HEK293 (cell line): ENCODE results near the gene AP3S2.

Experiments used
- SP2 ChIP-seq: fragments of 450-650 bp; formaldehyde crosslinking; IDR thresholded peaks from 2 replicates; pipeline ENCODE4 v1.5.1; 2016; ENCODE audit warnings: missing biosample characterization, missing genetic modification characterization
- ZBTB20 ChIP-seq: fragments of 450-650 bp; formaldehyde crosslinking; IDR thresholded peaks from 2 replicates; pipeline ENCODE4 v1.5.1; 2016; ENCODE audit warnings: missing biosample characterization, missing genetic modification characterization
- ZNF146 ChIP-seq: fragments of 450-650 bp; formaldehyde crosslinking; IDR thresholded peaks from 2 replicates; pipeline ENCODE4 v1.5.1; 2016; ENCODE audit warnings: missing biosample characterization, missing genetic modification characterization
- ZNF302 ChIP-seq: fragments of 450-650 bp; formaldehyde crosslinking; IDR thresholded peaks from 2 replicates; pipeline ENCODE4 v1.5.1; 2016; ENCODE audit warnings: missing biosample characterization, missing genetic modification characterization, low read depth
- TF ChIP-seq, protein P1 (sequence below): fragments of 450-650 bp; formaldehyde crosslinking; IDR thresholded peaks from 2 replicates; pipeline ENCODE4 v1.5.1; 2016; ENCODE audit warnings: missing biosample characterization, missing genetic modification characterization
- TF ChIP-seq, protein P2 (sequence below): fragments of 450-650 bp; formaldehyde crosslinking; IDR thresholded peaks from 2 replicates; pipeline ENCODE4 v1.5.1; 2016; ENCODE audit warnings: missing biosample characterization, missing genetic modification characterization
- TF ChIP-seq, protein P3 (sequence below): fragments of 450-650 bp; formaldehyde crosslinking; IDR thresholded peaks from 2 replicates; pipeline ENCODE4 v1.5.1; 2016; ENCODE audit warnings: missing biosample characterization, missing genetic modification characterization, low read depth

- TF ChIP-seq ZBTB20 (tag by site-specific recombination) (no peak), ZNF146 (tag by site-specific recombination) (no peak), SP2 (tag by site-specific recombination) (no peak), ZNF302 (tag by site-specific recombination) (no peak)
- TF ChIP-seq, protein P1, sequence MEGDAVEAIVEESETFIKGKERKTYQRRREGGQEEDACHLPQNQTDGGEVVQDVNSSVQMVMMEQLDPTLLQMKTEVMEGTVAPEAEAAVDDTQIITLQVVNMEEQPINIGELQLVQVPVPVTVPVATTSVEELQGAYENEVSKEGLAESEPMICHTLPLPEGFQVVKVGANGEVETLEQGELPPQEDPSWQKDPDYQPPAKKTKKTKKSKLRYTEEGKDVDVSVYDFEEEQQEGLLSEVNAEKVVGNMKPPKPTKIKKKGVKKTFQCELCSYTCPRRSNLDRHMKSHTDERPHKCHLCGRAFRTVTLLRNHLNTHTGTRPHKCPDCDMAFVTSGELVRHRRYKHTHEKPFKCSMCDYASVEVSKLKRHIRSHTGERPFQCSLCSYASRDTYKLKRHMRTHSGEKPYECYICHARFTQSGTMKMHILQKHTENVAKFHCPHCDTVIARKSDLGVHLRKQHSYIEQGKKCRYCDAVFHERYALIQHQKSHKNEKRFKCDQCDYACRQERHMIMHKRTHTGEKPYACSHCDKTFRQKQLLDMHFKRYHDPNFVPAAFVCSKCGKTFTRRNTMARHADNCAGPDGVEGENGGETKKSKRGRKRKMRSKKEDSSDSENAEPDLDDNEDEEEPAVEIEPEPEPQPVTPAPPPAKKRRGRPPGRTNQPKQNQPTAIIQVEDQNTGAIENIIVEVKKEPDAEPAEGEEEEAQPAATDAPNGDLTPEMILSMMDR (tag by site-specific recombination) = no peak
- TF ChIP-seq, protein P2, sequence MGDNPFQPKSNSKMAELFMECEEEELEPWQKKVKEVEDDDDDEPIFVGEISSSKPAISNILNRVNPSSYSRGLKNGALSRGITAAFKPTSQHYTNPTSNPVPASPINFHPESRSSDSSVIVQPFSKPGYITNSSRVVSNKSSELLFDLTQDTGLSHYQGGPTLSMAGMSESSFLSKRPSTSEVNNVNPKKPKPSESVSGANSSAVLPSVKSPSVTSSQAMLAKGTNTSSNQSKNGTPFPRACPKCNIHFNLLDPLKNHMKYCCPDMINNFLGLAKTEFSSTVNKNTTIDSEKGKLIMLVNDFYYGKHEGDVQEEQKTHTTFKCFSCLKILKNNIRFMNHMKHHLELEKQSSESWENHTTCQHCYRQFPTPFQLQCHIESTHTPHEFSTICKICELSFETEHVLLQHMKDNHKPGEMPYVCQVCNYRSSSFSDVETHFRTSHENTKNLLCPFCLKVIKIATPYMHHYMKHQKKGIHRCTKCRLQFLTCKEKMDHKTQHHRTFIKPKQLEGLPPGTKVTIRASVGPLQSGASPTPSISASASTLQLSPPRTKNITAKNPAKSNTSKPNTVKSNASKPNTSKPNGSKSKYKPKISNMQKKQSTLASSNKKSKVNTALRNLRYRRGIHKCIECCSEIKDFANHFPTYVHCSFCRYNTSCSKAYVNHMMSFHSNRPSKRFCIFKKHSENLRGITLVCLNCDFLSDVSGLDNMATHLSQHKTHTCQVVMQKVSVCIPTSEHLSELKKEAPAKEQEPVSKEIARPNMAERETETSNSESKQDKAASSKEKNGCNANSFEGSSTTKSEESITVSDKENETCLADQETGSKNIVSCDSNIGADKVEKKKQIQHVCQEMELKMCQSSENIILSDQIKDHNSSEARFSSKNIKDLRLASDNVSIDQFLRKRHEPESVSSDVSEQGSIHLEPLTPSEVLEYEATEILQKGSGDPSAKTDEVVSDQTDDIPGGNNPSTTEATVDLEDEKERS = no peak
- TF ChIP-seq, protein P3, sequence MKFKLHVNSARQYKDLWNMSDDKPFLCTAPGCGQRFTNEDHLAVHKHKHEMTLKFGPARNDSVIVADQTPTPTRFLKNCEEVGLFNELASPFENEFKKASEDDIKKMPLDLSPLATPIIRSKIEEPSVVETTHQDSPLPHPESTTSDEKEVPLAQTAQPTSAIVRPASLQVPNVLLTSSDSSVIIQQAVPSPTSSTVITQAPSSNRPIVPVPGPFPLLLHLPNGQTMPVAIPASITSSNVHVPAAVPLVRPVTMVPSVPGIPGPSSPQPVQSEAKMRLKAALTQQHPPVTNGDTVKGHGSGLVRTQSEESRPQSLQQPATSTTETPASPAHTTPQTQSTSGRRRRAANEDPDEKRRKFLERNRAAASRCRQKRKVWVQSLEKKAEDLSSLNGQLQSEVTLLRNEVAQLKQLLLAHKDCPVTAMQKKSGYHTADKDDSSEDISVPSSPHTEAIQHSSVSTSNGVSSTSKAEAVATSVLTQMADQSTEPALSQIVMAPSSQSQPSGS (tag by site-specific recombination) = no peak
Observed at GRCh38 chr15:89837830-89838178, 56.0 kb downstream of the AP3S2 start.
